ENCODE results near the gene WNT4.

The WNT4 gene

GRCh38 chr1:22102746-22103145, 40.2 kb downstream of the WNT4 start:
- peaks cover 2% of the 10 kb centered on the region; the same call in 1 of the 2 replicates for H3K79me2 ChIP-seq (ENCODE audit: control insufficient read depth, low read length)
- no peak overlapping the region for H3K4me2 ChIP-seq (ENCODE audit: low read length)
- no peaks in the 10 kb centered on the region for H3K4me1 ChIP-seq (ENCODE audit: control insufficient read depth, low read length)
- peaks cover 16% of the 10 kb centered on the region for H4K20me1 ChIP-seq (ENCODE audit: control insufficient read depth, insufficient read depth, low read depth, low read length)
- no peak overlapping the region for H3K4me3 ChIP-seq (ENCODE audit: low read length)
- 0 out of 2 replicates have a peak, but pooled peaks cover 2% of the 10 kb centered on the region for H3F3A ChIP-seq (ENCODE audit: control insufficient read depth, insufficient read depth)
- no peaks in the 10 kb centered on the region for H3K9me3 ChIP-seq (ENCODE audit: control insufficient read depth, insufficient read depth, low read length)
- peaks cover 24% of the 10 kb centered on the region for H3K36me3 ChIP-seq (ENCODE audit: control insufficient read depth, low read length)
- H3K27me3 ChIP-seq (ENCODE audit: control insufficient read depth, low read length) = no peaks in the 10 kb centered on the region
- H3K27ac ChIP-seq (ENCODE audit: low read depth, low read length) = no peak overlapping the region
- TF ChIP-seq CTCF (IDR thresholded peaks at IDR 0.05; ENCODE audit: low read depth, low read length, poor library complexity, severe bottlenecking) (no peak), EZH2phosphoT487 (IDR thresholded peaks at IDR 0.05; ENCODE audit: borderline replicate concordance, low read length) (no peak)
- H3K9me2 ChIP-seq (replicated peaks; ENCODE audit: control insufficient read depth, low read length) = no peaks in the 10 kb centered on the region

- no peak overlapping the region for H3K4me2 ChIP-seq (ENCODE audit: low read length)
- peaks cover 20% of the 10 kb centered on the region for H4K20me1 ChIP-seq (ENCODE audit: control insufficient read depth, insufficient read depth, low read depth, low read length)
- TF ChIP-seq CTCF (IDR thresholded peaks at IDR 0.05; ENCODE audit: low read depth, low read length, poor library complexity, severe bottlenecking) (no peak), EZH2phosphoT487 (IDR thresholded peaks at IDR 0.05; ENCODE audit: borderline replicate concordance, low read length) (no peak)
- no peaks in the 10 kb centered on the region for H3K27me3 ChIP-seq (ENCODE audit: control insufficient read depth, low read length)
- no peaks in the 10 kb centered on the region for H3K9me2 ChIP-seq (replicated peaks; ENCODE audit: control insufficient read depth, low read length)
- no peak overlapping the region for H3K27ac ChIP-seq (ENCODE audit: low read depth, low read length)
- no peaks in the 10 kb centered on the region for H3K9me3 ChIP-seq (ENCODE audit: control insufficient read depth, insufficient read depth, low read length)
- 0 out of 2 replicates have a peak, but pooled peaks cover 2% of the 10 kb centered on the region for H3F3A ChIP-seq (ENCODE audit: control insufficient read depth, insufficient read depth)
- no peak overlapping the region for H3K4me3 ChIP-seq (ENCODE audit: low read length)
- peaks cover 26% of the 10 kb centered on the region for H3K36me3 ChIP-seq (ENCODE audit: control insufficient read depth, low read length)
- H3K79me2 ChIP-seq (ENCODE audit: control insufficient read depth, low read length) = peaks cover 2% of the 10 kb centered on the region; the same call in 1 of the 2 replicates
- H3K4me1 ChIP-seq (ENCODE audit: control insufficient read depth, low read length) = no peaks in the 10 kb centered on the region
These were observed 40.9 kb downstream of the WNT4 start for GRCh38 chr1:22101995-22102394.

- H4K20me1 ChIP-seq (ENCODE audit: control insufficient read depth, insufficient read depth, low read depth, low read length) = peaks cover 20% of the 10 kb centered on the region
- H3K4me3 ChIP-seq (ENCODE audit: low read length) = no peak overlapping the region
- H3K4me2 ChIP-seq (ENCODE audit: low read length) = no peak overlapping the region
- 0 out of 2 replicates have a peak, but pooled peaks cover 2% of the 10 kb centered on the region for H3F3A ChIP-seq (ENCODE audit: control insufficient read depth, insufficient read depth)
- TF ChIP-seq CTCF (IDR thresholded peaks at IDR 0.05; ENCODE audit: low read depth, low read length, poor library complexity, severe bottlenecking) (no peak), EZH2phosphoT487 (IDR thresholded peaks at IDR 0.05; ENCODE audit: borderline replicate concordance, low read length) (no peak)
- H3K36me3 ChIP-seq (ENCODE audit: control insufficient read depth, low read length) = peaks cover 25% of the 10 kb centered on the region
- H3K4me1 ChIP-seq (ENCODE audit: control insufficient read depth, low read length) = no peaks in the 10 kb centered on the region
- H3K27ac ChIP-seq (ENCODE audit: low read depth, low read length) = no peak overlapping the region
- H3K9me3 ChIP-seq (ENCODE audit: control insufficient read depth, insufficient read depth, low read length) = no peaks in the 10 kb centered on the region
- H3K27me3 ChIP-seq (ENCODE audit: control insufficient read depth, low read length) = no peaks in the 10 kb centered on the region
- H3K9me2 ChIP-seq (replicated peaks; ENCODE audit: control insufficient read depth, low read length) = no peaks in the 10 kb centered on the region
- peaks cover 2% of the 10 kb centered on the region; the same call in 1 of the 2 replicates for H3K79me2 ChIP-seq (ENCODE audit: control insufficient read depth, low read length)
These were observed 41.7 kb downstream of the WNT4 start for GRCh38 chr1:22101199-22101598.

Data from DOHH2 (cell line).